Astrocyte of the cerebellum (primary cell): Measurements from ENCODE around the gene OR7C1.

Experiments
- DNase-seq: peaks from one replicate; pipeline ENCODE4 v3.0.0-alpha.2; 2011; ENCODE audit warnings: low read depth
- H3K4me3 ChIP-seq: 2 replicates; pipeline ENCODE4 v1.5.1; 2011; ENCODE audit warnings: mild to moderate bottlenecking, low read depth, low read length, moderate library complexity
- in situ Hi-C: cut with HindIII; loops from 2 replicates; pipeline ENCODE4 v1.10.0; 2017; ENCODE audit warnings: low sequenced_read_pairs
- TF ChIP-seq, protein P1 (sequence below): IDR thresholded peaks from 2 replicates; pipeline ENCODE4 v1.5.1; 2012; ENCODE audit warnings: low read length, low read depth, moderate library complexity, mild to moderate bottlenecking; ENCODE audit errors: missing control alignments

Gene OR7C1

DNA sequence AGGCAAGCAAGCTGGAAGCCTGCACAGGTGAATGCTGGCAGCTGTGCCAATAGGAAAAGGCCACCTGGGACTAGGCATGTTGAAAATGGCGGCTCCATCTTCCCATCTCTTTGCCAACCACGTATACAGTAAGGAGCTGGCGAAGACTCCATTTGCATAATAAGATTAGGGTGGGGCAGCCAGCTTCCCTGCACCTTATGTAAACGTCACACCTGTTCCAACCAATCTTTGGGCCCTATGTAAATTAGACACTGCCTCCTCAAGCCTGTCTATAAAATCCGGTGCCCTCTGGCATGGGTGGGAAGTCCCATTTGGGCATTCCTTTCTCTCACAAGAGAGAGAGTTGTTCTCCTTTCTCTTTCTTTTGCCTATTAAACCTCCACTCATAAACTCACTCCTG lies 73.4 kb downstream of the OR7C1 start:
- in situ Hi-C loops, result no loop called here
- TF ChIP-seq, protein P1, sequence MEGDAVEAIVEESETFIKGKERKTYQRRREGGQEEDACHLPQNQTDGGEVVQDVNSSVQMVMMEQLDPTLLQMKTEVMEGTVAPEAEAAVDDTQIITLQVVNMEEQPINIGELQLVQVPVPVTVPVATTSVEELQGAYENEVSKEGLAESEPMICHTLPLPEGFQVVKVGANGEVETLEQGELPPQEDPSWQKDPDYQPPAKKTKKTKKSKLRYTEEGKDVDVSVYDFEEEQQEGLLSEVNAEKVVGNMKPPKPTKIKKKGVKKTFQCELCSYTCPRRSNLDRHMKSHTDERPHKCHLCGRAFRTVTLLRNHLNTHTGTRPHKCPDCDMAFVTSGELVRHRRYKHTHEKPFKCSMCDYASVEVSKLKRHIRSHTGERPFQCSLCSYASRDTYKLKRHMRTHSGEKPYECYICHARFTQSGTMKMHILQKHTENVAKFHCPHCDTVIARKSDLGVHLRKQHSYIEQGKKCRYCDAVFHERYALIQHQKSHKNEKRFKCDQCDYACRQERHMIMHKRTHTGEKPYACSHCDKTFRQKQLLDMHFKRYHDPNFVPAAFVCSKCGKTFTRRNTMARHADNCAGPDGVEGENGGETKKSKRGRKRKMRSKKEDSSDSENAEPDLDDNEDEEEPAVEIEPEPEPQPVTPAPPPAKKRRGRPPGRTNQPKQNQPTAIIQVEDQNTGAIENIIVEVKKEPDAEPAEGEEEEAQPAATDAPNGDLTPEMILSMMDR, result no peak

DNA sequence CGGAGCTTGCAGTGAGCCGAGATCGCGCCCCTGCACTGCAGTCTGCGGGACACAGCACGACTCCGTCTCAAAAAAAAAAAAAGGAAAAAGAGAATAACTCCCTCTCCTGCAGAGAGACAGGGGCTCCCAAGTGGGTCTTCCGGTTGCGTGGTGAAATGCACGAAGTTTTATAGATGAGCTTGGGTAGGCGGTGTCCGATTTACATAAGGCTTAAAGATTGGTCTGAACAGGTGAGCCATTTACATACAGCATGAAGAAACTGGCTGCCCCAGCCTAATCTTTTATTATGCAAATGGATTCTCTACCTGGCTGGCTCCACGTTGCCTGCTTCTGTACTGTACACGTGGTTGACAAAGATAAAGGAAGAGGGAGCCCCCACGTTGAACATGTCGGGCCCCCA lies 76.2 kb downstream of the OR7C1 start:
- in situ Hi-C loops, result no loop called here
- TF ChIP-seq, protein P1, result no peak
- no peak overlapping the region for H3K4me3 ChIP-seq
- no peak for DNase-seq

More for the DNA sequence above, 73.4 kb downstream of the OR7C1 start:
- DNase-seq, result no peak
- H3K4me3 ChIP-seq, result no peak overlapping the region

DNA sequence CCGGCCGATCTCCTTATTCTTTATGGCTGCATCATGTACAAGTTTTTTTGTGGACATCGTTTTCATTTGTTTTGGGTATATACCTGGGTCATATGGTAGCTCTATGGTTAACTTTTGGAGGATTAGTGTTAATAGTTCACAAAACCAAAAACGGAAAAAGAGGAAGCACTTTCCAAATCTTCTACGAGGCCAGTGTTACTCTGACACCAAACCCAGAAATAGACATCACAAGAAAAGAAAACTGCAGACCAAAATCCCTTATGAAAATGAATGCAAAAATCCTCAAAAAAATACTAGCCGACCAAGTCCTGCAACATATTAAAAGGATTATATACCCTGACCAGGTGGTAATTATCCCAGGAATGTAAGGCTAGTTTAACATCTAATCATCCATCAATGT lies 86.4 kb downstream of the OR7C1 start:
- H3K4me3 ChIP-seq, result no peak overlapping the region
- TF ChIP-seq, protein P1, result no peak
- DNase-seq, result no peak
- in situ Hi-C loops, result no loop called here
